Heart left ventricle (tissue), 16 donors: ENCODE data around the gene CNOT3. TPM values are rescaled to one million over a fixed set of nuclear protein-coding genes. Genes with fewer than 3 reads are reported as not detected.

Source experiments
- ATAC-seq, 4 donors: fragments of 200-7000 bp; cut with Tn5 transposase; one replicate each; pipeline ENCODE4 v1.9.1; 2020 to 2022; ENCODE audit warnings: moderate library complexity in 4 of 4, mild to moderate bottlenecking in 3 of 4, moderate number of reproducible peaks in 1 of 4
- DNase-seq, 5 donors: peaks; one replicate each; pipeline ENCODE4 v3.0.0-alpha.2; 2020
- H3K27ac ChIP-seq, 12 donors: fragments of 200-600 bp; sonication (generic) in 4 of 12; one replicate each; pipeline versions ENCODE4 v1.5.0 to v1.8.0; 2016 to 2022; ENCODE audit warnings: mild to moderate bottlenecking in 2 of 12
- H3K27me3 ChIP-seq, 9 donors: fragments of 200-600 bp; sonication (generic) in 2 of 9; one replicate each; pipeline versions ENCODE4 v1.5.1 to v1.8.0; 2016 to 2022; ENCODE audit warnings: mild to moderate bottlenecking in 3 of 9
- H3K36me3 ChIP-seq, 9 donors: fragments of 200-600 bp; sonication (generic) in 2 of 9; one replicate each; pipeline versions ENCODE4 v1.5.0 to v1.8.0; 2018 to 2022; ENCODE audit warnings: mild to moderate bottlenecking in 2 of 9
- H3K4me1 ChIP-seq, 12 donors: fragments of 200-600 bp; sonication (generic) in 4 of 12; one replicate each; pipeline versions ENCODE4 v1.5.0 to v1.8.0; 2016 to 2022; ENCODE audit warnings: mild to moderate bottlenecking in 3 of 12
- H3K4me3 ChIP-seq, 12 donors: fragments of 200-600 bp; sonication (generic) in 4 of 12; one replicate each; pipeline versions ENCODE4 v1.5.0 to v1.8.0; 2017 to 2022; ENCODE audit warnings: mild to moderate bottlenecking in 9 of 12, moderate library complexity in 4 of 12
- H3K9me3 ChIP-seq, 12 donors: fragments of 200-600 bp; sonication (generic) in 4 of 12; one replicate each; pipeline versions ENCODE4 v1.5.0 to v1.8.0; 2016 to 2022; ENCODE audit warnings: mild to moderate bottlenecking in 1 of 12
- CTCF ChIP-seq, 12 donors: fragments of 200-600 bp; sonication (generic) in 4 of 12; IDR thresholded peaks; one replicate each; pipeline versions ENCODE4 v1.5.0 to v1.8.0; 2018 to 2022; ENCODE audit warnings: antibody characterized with exemption in 12 of 12, mild to moderate bottlenecking in 5 of 12
- POLR2A ChIP-seq, 2 donors: fragments of 450-650 bp; IDR thresholded peaks; one replicate each; pipeline ENCODE4 v1.6.1; 2017; ENCODE audit warnings: antibody characterized with exemption in 2 of 2, mild to moderate bottlenecking in 2 of 2, moderate library complexity in 2 of 2
- WGBS, 4 donors: extraction: QIAGEN DNeasy Blood & Tissue Kit in 2 of 4; methylation state at CpG; one replicate each; pipeline versions ENCODE4 v1.1.5 to v1.1.7; 2013 to 2018; 5-methylcytosine and 5-hydroxymethylcytosine counted together
- intact Hi-C, 10 donors: fragments of 100-400 bp; cut with DNase I; formaldehyde crosslinking; loops; one replicate each; pipeline versions ENCODE4 v1.11.1 to v1.14.2; 2022
- polyA plus RNA-seq, 2 donors: library from polyadenylated mRNA; stranded (reverse); fragments of 200-250 nt; gene quantifications; one replicate each; pipeline ENCODE4 v1.2.3, GENCODE V29; 2013
- total RNA-seq, 9 donors: library from RNA; depleted of rRNA in 2 of 9; stranded (reverse); fragments of >200 nt in 2 of 9; fragmentation: NEBNext Ultra II Directional in 3 of 9; extraction: Animal tissue kit (Norgen Biotek cat#: 25700) in 3 of 9; gene quantifications; one replicate each; pipeline versions ENCODE4 v1.1.0 to v1.2.4, GENCODE V29; 2016 to 2023
- donor health status: ischemic (EF 13 %, LVEDD 7.1; RV severe dilation, severe dysfunction).
- donor health status: healthy with polysubstance abuse.
- donor health status: DM: no; HTN: yes; CAD: no.
- donor health status: DM: no; HTN: no; CAD: no.
- donor health status: ischemic (EF 25% LVEDD 6.9; RV normal size, moderate dysfunction).
- donor health status: ischemic (EF 25% LVEDD 5.7; RV mildly dilated, moderate dysfunction).
- donor health status: healthy.
- donor health status: DM: yes; HTN: yes; CAD: no.
- donor health status: ischemic (EF 35%, LVEDD 5.7; RV mildly dilated, moderate dysfunction).
- donor health status: nonischemic (EF 11% LVEDD 7.7; RV severe dilation, severe dysfunction).
- donor health status: DM: yes; HTN: yes; CAD: no.
- donor health status: PGD.
- donor health status: ischemic (EF 29% LVEDD 5.4; RV normal size, mild dysfunction).
- donor health status: nonischemic (EF 23%, LVEDD 6.1; RV moderate dilation, normal function).

The CNOT3 gene
- total and polyA plus RNA-seq, 11 donors, result 12.6 to 28.2 (median 18.1) TPM

GRCh38 chr19:54201980-54202379 is 64.4 kb downstream of the CNOT3 start:
- intact Hi-C loops, result loop anchor here in 1 of 10 donors (5.0 kb wide), 1 partner anchor 35 kb away; no protein-coding TSS in a partner anchor
- Histone ChIP-seq H3K36me3 (peaks cover 2 to 59% (median 51%) of the 10 kb centered on the region in 9 donors), H3K4me3 (peak overlapping the region; percentile 34 to 82 (median 72)), H3K27me3 (no peaks in the 10 kb centered on the region), H3K4me1 (peaks cover 19 to 66% (median 49%) of the 10 kb centered on the region in 12 donors), H3K9me3 (no peaks in the 10 kb centered on the region), H3K27ac (peak overlapping the region in 5 of 12 donors; percentile 87 to 96 (median 92))
- DNase-seq, result no peak
- 69 to 75% (median 71%) methylated on average over 13 of the region's 13 CpGs for WGBS, 4 donors
- no peak for TF ChIP-seq POLR2A (IDR thresholded peaks at IDR 0.05)
- no peak for TF ChIP-seq CTCF (IDR thresholded peaks at IDR 0.05)
- ATAC-seq, result no peak

DNA sequence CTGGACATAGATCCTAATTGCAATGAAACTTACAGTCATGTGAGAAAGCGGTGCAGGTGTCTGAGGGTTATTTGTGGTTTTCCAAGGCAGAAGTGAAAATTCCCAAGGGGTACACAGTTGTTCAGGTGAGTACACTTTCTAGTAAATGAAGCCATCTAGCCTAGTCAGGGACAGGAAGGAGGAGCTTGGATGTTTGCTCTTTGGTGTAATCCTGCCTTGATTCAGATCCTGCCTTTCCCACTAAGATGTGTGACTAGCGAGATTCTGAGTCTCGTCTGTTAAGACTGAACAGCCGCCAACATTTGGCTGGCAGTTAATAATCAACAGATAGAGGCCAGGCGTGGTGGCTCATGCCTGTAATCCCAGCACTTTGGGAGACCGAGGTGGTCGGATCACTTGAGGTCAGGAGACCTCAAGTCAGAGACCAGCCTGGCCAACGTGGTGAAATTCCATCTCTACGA is 65.6 kb downstream of the CNOT3 start:
- TF ChIP-seq POLR2A (IDR thresholded peaks at IDR 0.05) (no peak), CTCF (IDR thresholded peaks at IDR 0.05) (no peak)
- H3K4me1 ChIP-seq, result peaks cover 19 to 77% (median 52%) of the 10 kb centered on the region in 12 donors
- no peaks in the 10 kb centered on the region for H3K27me3 ChIP-seq
- peak overlapping the region in 2 of 12 donors; percentile 20 to 91 for H3K27ac ChIP-seq
- WGBS, 4 donors, result 41 to 56% (median 49%) methylated on average over 9 of the region's 9 CpGs
- intact Hi-C loops, result loop anchor here in 1 of 10 donors (5.0 kb wide), 1 partner anchor 36 kb away; no protein-coding TSS in a partner anchor
- peaks cover 2 to 69% (median 63%) of the 10 kb centered on the region in 9 donors for H3K36me3 ChIP-seq
- H3K4me3 ChIP-seq, result peak overlapping the region in 3 of 12 donors; percentile 11 to 79 (median 20)
- no peak for ATAC-seq
- H3K9me3 ChIP-seq, result no peaks in the 10 kb centered on the region
- DNase-seq, result no peak

DNA sequence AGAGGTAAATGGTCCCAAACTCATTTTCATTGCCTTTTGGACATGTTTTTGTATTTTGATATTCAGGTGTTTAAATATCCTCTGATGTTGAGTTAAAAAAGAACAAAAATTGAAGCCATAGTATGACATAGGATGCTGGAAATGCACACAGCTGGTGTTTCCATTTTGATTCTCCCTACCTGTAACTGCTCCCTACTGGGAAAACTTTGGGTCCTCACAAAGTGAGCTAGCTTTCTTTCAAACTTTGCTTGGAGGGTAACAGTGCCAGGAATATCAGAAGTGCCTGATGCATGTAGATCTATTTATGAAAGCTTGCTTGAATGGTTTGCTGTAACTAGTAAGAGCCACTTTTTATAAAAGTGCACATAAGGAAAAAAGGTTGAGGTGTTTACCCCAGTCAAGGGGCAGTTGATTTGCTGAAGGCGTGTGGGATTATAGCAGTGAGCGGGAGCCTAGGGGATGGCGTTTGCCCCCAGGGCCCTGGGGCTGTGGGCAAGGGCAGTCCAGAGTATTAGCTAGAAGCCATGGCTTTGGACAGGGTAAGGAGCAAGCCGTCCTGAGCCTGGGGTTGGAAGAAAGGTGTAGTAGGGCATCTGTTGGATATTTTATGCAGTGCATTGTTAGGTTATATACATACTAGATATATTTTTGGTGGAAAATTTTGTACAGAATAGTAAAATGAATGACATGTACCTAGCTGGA is 67.4 kb downstream of the CNOT3 start:
- intact Hi-C loops, result loop anchor here in 1 of 10 donors (5.0 kb wide), 1 partner anchor 38 kb away; no protein-coding TSS in a partner anchor
- ATAC-seq, result no peak
- TF ChIP-seq CTCF (IDR thresholded peaks at IDR 0.05), result no peak
- no peak for TF ChIP-seq POLR2A (IDR thresholded peaks at IDR 0.05)
- no peak for DNase-seq
- Histone ChIP-seq H3K4me1 (peaks cover 27 to 88% (median 67%) of the 10 kb centered on the region in 12 donors), H3K27me3 (no peaks in the 10 kb centered on the region), H3K4me3 (peak overlapping the region in 1 of 12 donors; percentile 58), H3K27ac (peak overlapping the region in 1 of 12 donors; percentile 91), H3K9me3 (no peaks in the 10 kb centered on the region), H3K36me3 (peaks cover 2 to 72% (median 67%) of the 10 kb centered on the region in 9 donors)
- WGBS, 4 donors, result 65 to 75% (median 72%) methylated on average over 4 of the region's 4 CpGs

Other genes with a start within 250 kb of the CNOT3 start
- not detected for gene CACNG7, start 228.5 kb upstream of the CNOT3 start, total RNA-seq
- gene CACNG7, start 228.5 kb upstream of the CNOT3 start, polyA plus RNA-seq, result not detected
- gene CACNG8, start 174.8 kb upstream of the CNOT3 start, total RNA-seq, result under 1 TPM in 5 of 9 donors, not detected in 4; 0.02 to 0.22 (median 0.10) TPM
- under 1 TPM; 0.06 to 0.15 TPM for gene CACNG8, start 174.8 kb upstream of the CNOT3 start, polyA plus RNA-seq
- gene CACNG6, start 146.1 kb upstream of the CNOT3 start, total RNA-seq, result not detected
- not detected for gene CACNG6, start 146.1 kb upstream of the CNOT3 start, polyA plus RNA-seq
- 1 to 10 TPM in 1 of 9 donors, under 1 TPM in 2, not detected in 6; 0.49 to 1.3 (median 0.86) TPM for gene VSTM1, start 73.9 kb upstream of the CNOT3 start, total RNA-seq
- not detected for gene VSTM1, start 73.9 kb upstream of the CNOT3 start, polyA plus RNA-seq
- gene TARM1, start 56.4 kb upstream of the CNOT3 start, total RNA-seq, result not detected
- gene TARM1, start 56.4 kb upstream of the CNOT3 start, polyA plus RNA-seq, result not detected
- gene OSCAR, start 37.0 kb upstream of the CNOT3 start, total RNA-seq, result 1 to 10 TPM in 3 of 9 donors, under 1 TPM in 5, not detected in 1; 0.35 to 9.8 (median 0.68) TPM
- 1 to 10 TPM in 1 of 2 donors, under 1 TPM in 1; 0.38 to 1.0 TPM for gene OSCAR, start 37.0 kb upstream of the CNOT3 start, polyA plus RNA-seq
- 100 to 1,000 TPM in 7 of 9 donors, 10 to 100 TPM in 2; 32.2 to 501 (median 299) TPM for gene NDUFA3, start 34.9 kb upstream of the CNOT3 start, total RNA-seq
- gene NDUFA3, start 34.9 kb upstream of the CNOT3 start, polyA plus RNA-seq, result 1,000 to 10,000 TPM in 1 of 2 donors, 100 to 1,000 TPM in 1; 154 to 1,519 TPM
- gene TFPT, start 22.1 kb upstream of the CNOT3 start, total RNA-seq, result 10 to 100 TPM in 8 of 9 donors, 1 to 10 TPM in 1; 9.6 to 23.1 (median 12.5) TPM
- gene TFPT, start 22.1 kb upstream of the CNOT3 start, polyA plus RNA-seq, result 10 to 100 TPM; 26.0 to 26.5 TPM
- 10 to 100 TPM; 30.0 to 58.4 (median 37.8) TPM for gene PRPF31, start 22.0 kb upstream of the CNOT3 start, total RNA-seq
- 10 to 100 TPM; 42.0 to 57.6 TPM for gene PRPF31, start 22.0 kb upstream of the CNOT3 start, polyA plus RNA-seq
- gene LENG1, start 22.0 kb downstream of the CNOT3 start, total RNA-seq, result 1 to 10 TPM; 5.4 to 8.7 (median 6.8) TPM
- 10 to 100 TPM; 14.4 to 18.6 TPM for gene LENG1, start 22.0 kb downstream of the CNOT3 start, polyA plus RNA-seq
- gene TMC4, start 35.4 kb downstream of the CNOT3 start, total RNA-seq, result 1 to 10 TPM in 7 of 9 donors, under 1 TPM in 1, not detected in 1; 0.58 to 4.5 (median 2.1) TPM
- 1 to 10 TPM; 1.2 to 3.6 TPM for gene TMC4, start 35.4 kb downstream of the CNOT3 start, polyA plus RNA-seq
- 10 to 100 TPM; 11.3 to 37.3 (median 19.6) TPM for gene MBOAT7, start 51.8 kb downstream of the CNOT3 start, total RNA-seq
- gene MBOAT7, start 51.8 kb downstream of the CNOT3 start, polyA plus RNA-seq, result 10 to 100 TPM in 1 of 2 donors, 1 to 10 TPM in 1; 9.8 to 25.6 TPM
- 10 to 100 TPM; 13.2 to 48.9 (median 23.5) TPM for gene TSEN34, start 53.5 kb downstream of the CNOT3 start, total RNA-seq
- 10 to 100 TPM; 10.2 to 35.1 TPM for gene TSEN34, start 53.5 kb downstream of the CNOT3 start, polyA plus RNA-seq
- 100 to 1,000 TPM; 551 to 937 (median 684) TPM for gene RPS9, start 63.1 kb downstream of the CNOT3 start, total RNA-seq
- 1,000 to 10,000 TPM; 1,306 to 2,068 TPM for gene RPS9, start 63.1 kb downstream of the CNOT3 start, polyA plus RNA-seq
- gene LILRB3, start 85.2 kb downstream of the CNOT3 start, total RNA-seq, result 10 to 100 TPM in 2 of 9 donors, 1 to 10 TPM in 6, under 1 TPM in 1; 0.54 to 31.4 (median 3.8) TPM
- gene LILRB3, start 85.2 kb downstream of the CNOT3 start, polyA plus RNA-seq, result 1 to 10 TPM; 1.3 to 3.7 TPM
- gene LILRA6, start 105.0 kb downstream of the CNOT3 start, total RNA-seq, result 10 to 100 TPM in 1 of 9 donors, 1 to 10 TPM in 4, under 1 TPM in 4; 0.44 to 20.9 (median 1.3) TPM
- 1 to 10 TPM; 1.0 to 1.7 TPM for gene LILRA6, start 105.0 kb downstream of the CNOT3 start, polyA plus RNA-seq
- 10 to 100 TPM in 2 of 9 donors, 1 to 10 TPM in 7; 1.8 to 22.2 (median 3.9) TPM for gene LILRB5, start 119.5 kb downstream of the CNOT3 start, total RNA-seq
- gene LILRB5, start 119.5 kb downstream of the CNOT3 start, polyA plus RNA-seq, result 1 to 10 TPM; 1.4 to 4.0 TPM
- gene LILRB2, start 143.3 kb downstream of the CNOT3 start, total RNA-seq, result 10 to 100 TPM in 2 of 9 donors, 1 to 10 TPM in 6, under 1 TPM in 1; 0.83 to 43.6 (median 1.7) TPM
- gene LILRB2, start 143.3 kb downstream of the CNOT3 start, polyA plus RNA-seq, result 1 to 10 TPM; 1.2 to 2.7 TPM
- gene LILRA5, start 175.4 kb downstream of the CNOT3 start, total RNA-seq, result 10 to 100 TPM in 1 of 9 donors, 1 to 10 TPM in 6, under 1 TPM in 1, not detected in 1; 0.27 to 16.2 (median 1.5) TPM
- 1 to 10 TPM in 1 of 2 donors, under 1 TPM in 1; 0.19 to 4.7 TPM for gene LILRA5, start 175.4 kb downstream of the CNOT3 start, polyA plus RNA-seq
- gene LILRA4, start 201.4 kb downstream of the CNOT3 start, total RNA-seq, result not detected
- not detected for gene LILRA4, start 201.4 kb downstream of the CNOT3 start, polyA plus RNA-seq
- gene LAIR1, start 227.2 kb downstream of the CNOT3 start, total RNA-seq, result 100 to 1,000 TPM in 1 of 9 donors, 10 to 100 TPM in 1, 1 to 10 TPM in 7; 3.5 to 102 (median 5.4) TPM
- 1 to 10 TPM; 2.9 to 5.3 TPM for gene LAIR1, start 227.2 kb downstream of the CNOT3 start, polyA plus RNA-seq